Activated CD4-positive, alpha-beta T cell treated with anti-CD3 and anti-CD28 coated beads for 24 hours (primary cell): ENCODE data around the gene PHF1.

Experiments used
- DNase-seq, 2 donors: peaks; one replicate each; pipeline ENCODE4 v3.0.0-alpha.2; 2020; ENCODE audit warnings: low read depth in 2 of 2

Gene PHF1

DNA sequence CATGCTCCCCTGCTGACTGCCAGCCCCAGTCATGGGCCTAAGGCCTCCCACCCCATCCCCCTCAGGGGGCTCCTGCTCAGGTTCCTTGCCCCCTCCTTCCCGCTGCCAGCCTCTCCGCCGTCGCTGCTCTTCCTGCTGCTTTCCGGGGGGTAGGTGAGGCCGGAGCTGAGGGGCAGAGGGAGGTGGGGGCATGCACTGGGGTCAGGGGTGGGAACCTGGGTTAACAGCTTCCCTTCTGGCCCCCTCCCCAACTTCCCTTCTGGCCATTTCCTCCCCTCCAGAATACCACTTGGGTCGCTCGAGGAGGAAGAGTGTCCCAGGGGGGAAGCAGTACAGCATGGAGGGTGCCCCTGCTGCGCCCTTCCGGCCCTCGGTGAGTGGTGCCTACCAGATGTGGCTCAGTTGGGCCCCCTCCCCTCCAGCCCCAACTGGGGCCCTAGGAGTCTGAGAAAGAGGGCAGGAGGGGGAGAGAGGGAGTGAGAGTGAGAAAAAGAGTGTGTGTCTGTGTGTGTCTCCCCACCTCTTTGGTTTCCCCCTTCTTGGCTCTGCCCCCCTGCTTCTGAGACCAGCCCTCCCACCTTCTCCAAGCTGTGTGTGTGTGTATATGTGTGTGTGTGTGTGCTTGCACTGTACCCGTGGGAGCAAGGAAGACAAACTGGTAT, 21.2 kb downstream of the PHF1 start:
- DNase-seq = no peak

DNA sequence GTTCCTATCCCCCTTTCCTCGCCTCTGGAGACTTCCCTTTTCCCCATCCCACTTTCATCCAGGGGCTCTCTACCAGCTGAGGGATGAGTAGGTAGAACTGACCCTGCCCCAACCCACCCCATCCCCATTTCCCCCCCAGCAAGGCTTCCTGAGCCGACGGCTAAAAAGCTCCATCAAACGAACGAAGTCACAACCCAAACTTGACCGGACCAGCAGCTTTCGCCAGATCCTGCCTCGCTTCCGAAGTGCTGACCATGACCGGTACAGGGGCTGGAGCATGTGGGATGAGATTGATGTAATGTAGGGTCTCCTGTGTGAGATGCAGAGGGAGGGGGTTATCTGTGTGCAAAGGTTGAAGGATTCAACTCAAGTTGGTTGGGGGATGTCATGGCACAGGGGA, 21.7 kb downstream of the PHF1 start:
- DNase-seq = no peak

DNA sequence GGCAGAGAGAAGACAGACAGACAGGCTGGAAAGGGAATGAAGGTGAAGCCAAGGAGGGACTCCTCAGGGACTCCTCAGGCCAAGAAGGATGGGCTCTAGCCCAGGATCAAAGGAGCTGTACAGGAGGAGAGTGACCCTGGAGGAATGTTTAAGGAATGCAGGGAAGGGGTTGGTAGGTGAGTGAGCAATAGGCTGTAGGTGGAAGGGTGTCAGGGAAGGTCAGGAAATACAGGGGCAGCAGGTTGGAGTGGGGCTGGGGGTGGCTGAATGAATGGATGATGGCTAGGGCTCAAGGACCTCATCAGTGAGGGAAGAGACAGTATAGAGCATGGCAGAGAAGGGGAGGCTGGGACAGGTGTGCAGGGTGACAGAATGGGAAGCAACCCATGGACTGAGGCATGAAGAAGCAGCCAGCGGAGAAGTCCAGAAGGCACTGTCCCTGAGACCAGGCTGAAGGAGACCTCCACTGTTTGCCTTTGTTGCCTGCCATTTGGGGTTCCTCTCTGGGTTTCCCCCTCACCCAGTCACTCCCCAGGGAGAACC, 22.3 kb downstream of the PHF1 start:
- DNase-seq = no peak

DNA sequence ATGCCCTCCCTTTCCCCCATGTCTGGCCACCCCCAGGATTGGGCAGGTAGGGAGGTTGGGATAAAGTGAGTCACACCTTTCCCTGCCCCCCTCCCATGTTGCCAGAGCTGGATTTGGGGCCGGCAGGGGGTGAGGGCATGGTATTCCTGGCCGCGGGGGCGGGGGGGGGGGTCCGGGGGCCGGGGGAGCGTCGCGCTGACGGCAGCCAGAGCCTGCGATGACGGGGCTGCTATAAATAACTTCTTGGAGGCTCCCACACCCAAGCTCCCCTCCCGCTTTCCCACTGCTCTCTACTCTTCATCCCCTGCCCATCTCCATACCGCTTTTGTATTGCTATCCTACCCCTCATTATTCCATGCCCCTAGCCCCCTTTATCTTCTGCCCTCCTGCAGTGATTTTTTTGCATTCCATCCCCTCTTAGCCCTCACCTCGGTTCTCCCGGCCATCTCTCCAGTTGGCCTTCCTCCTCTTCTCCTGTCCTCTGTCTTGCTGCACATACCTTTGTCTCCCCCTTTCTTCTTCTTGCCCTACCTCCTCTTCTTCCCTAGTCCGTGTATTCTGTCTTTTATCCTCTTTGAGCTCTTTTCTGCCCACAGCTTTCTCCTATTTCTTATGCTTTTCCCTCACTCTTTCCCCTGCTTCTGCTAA, 22.9 kb downstream of the PHF1 start:
- no peak for DNase-seq

DNA sequence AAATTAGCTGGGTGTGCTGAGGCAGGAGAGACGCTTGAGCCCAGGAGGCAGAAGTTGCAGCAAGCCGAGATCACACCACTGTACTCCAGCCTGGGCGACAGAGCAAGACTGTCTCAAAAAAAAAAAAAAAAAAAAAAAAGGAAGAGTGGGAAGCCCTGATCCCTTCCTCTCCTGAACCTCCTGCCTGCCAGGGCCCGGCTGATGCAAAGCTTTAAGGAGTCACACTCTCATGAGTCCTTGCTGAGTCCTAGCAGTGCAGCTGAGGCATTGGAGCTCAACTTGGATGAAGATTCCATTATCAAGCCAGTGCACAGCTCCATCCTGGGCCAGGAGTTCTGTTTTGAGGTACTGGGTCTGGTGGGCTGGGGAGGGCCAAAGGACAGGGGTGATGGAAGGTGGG, 24.1 kb downstream of the PHF1 start:
- DNase-seq = no peak

DNA sequence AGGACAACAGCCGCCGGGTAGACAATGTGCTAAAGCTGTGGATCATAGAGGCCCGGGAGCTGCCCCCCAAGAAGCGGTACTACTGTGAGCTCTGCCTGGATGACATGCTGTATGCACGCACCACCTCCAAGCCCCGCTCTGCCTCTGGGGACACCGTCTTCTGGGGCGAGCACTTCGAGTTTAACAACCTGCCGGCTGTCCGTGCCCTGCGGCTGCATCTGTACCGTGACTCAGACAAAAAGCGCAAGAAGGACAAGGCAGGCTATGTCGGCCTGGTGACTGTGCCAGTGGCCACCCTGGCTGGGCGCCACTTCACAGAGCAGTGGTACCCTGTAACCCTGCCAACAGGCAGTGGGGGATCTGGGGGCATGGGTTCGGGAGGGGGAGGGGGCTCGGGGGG, 26.9 kb downstream of the PHF1 start:
- DNase-seq = no peak

DNA sequence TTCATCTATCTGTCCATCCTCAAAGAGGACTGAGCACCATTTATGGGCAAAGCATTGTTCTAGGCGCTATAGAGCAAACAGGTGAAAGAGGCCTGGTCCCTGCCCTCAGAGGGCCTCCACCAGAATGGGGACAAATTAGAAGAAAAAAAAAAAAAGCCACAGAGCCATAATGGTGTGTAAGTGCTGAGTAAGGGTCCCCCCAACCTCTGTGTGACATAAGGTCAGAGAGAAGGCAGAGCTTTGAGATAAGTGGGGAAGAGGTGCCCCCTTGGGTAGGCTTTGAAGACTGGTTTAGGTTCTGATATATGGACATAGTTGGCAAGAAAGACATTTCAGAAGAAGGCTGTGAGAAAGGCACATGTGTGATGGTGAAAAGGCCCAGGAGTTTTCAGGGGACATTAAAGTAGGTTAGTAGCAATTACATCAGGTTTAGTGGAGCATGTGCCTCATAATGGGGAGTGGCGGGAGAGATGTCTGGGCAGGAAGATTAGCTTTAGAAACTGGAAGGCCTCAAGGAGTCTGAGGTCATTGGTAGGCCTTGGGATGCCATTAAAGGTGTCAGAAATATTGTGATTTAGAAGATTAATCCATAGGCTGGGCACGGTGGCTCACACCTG, 28.3 kb downstream of the PHF1 start:
- DNase-seq = no peak

DNA sequence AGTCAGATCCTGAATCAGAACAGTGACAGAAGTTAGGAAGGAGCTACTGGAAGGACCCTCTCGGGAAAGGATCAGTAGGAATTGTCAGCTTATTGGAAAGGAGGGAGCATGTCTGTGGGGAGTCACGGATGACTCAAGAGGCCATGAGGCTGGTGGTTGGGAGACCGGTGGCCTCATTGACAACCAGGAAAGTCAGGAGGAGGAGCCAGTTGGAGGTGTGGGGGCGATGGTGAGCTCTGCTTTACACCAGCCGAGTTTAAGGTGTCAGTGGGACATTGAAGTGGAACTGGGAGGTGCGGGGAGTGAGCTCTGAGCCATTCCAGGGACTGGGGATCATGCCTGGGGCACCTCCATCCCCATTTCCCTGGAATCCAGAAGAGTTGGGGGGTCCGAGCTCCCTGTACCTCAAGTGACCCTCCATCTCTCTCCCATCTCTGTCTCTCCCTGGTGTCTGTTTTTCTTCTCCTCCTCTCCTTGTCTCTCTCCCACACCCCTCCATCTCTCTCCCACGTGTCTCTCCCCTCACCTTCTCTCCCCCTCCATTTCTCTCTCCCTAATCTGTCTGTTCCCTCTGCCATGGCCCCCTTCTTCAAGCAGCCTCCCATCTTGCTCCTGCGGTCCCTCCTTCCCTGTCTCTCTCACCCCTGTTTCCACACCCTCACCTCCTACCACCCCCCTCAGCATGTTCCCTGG, 29.3 kb downstream of the PHF1 start:
- DNase-seq = no peak

DNA sequence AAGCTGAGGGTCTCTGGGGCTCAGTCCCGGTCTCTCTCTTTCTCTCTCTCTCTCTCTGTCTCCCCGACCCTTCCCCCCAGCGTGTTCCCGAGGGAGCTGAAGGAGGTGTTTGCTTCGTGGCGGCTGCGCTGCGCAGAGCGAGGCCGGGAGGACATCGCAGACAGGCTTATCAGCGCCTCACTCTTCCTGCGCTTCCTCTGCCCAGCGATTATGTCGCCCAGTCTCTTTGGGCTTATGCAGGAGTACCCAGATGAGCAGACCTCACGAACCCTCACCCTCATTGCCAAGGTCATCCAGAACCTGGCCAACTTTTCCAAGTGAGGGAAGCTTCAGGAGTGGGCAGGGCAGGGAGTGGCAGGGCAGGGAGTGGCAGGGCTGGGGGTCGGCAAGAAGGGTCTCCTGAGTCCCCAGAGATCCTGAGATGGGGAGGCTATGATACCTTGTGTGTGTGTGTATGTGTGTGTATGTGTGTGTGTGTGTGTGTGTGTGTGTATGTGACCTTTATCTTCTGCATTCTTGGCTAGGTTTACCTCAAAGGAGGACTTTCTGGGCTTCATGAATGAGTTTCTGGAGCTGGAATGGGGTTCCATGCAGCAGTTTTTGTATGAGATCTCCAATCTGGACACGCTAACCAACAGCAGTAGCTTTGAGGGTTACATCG, 30.0 kb downstream of the PHF1 start:
- DNase-seq = no peak

DNA sequence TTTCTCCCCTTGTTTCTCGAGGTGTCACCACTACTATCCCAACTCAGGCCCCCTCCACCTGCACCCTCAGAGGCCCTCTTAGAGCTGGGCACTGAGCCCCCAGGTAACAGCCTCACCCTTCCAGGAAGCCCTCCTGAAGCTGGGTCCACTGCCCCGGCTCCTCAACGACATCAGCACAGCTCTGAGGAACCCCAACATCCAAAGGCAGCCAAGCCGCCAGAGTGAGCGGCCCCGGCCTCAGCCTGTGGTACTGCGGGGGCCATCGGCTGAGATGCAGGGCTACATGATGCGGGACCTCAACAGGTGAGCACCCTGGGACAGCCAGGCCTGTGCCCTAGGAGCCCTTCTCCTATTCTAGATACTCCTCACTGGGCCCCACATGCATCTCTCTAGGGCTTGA, 30.6 kb downstream of the PHF1 start:
- no peak for DNase-seq

DNA sequence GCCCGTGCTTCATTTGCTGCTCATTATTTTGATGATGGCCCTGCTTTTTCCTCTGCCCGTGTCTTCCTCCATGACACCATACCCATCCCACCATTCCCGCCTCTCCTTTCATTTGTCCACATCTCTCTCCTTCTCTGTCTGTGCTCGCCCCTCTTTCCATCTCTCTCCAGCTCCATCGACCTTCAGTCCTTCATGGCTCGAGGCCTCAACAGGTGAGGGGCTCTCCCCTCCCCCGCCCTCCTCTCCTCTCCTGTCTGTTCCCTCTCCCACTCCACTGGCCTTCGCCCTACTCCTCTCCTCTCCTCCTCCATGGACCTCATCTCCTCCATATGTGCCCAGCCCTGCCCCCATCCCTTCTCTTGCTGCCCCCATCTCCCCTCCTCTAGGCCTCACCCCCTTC, 31.5 kb downstream of the PHF1 start:
- no peak for DNase-seq

DNA sequence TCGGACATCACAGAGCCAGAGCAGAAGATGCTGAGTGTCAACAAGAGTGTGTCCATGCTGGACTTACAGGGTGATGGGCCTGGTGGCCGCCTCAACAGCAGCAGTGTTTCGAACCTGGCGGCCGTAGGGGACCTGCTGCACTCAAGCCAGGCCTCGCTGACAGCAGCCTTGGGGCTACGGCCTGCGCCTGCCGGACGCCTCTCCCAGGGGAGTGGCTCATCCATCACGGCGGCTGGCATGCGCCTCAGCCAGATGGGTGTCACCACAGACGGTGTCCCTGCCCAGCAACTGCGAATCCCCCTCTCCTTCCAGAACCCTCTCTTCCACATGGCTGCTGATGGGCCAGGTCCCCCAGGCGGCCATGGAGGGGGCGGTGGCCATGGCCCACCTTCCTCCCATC, 32.2 kb downstream of the PHF1 start:
- DNase-seq = no peak

DNA sequence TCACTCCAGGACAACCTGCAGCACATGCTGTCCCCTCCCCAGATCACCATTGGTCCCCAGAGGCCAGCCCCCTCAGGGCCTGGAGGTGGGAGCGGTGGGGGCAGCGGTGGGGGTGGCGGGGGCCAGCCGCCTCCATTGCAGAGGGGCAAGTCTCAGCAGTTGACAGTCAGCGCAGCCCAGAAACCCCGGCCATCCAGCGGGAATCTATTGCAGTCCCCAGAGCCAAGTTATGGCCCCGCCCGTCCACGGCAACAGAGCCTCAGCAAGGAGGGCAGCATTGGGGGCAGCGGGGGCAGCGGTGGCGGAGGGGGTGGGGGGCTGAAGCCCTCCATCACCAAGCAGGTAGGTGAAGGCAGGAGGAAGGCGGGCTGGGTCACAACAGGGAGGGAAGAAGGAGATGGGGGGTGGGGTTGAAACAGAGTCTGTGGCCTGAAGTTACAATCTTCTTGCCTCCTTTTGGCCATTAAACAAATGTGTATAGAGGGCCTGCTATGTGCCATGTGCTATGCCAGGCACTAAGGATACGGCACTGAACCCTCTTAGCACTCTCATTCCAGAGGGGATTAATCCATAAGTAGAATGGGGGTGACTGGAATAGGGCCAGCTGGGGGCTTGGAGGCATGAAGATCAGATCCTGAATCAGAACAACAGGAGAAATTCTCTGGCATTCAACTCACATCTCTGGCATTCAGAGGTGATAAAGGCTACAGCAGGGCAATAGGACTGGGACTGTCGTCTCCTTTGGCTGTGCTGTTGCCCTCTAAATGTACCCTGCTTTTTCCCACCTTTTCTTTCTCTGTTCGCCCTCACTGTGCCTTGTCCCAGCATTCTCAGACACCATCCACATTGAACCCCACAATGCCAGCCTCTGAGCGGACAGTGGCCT, 33.0 kb downstream of the PHF1 start:
- no peak for DNase-seq

DNA sequence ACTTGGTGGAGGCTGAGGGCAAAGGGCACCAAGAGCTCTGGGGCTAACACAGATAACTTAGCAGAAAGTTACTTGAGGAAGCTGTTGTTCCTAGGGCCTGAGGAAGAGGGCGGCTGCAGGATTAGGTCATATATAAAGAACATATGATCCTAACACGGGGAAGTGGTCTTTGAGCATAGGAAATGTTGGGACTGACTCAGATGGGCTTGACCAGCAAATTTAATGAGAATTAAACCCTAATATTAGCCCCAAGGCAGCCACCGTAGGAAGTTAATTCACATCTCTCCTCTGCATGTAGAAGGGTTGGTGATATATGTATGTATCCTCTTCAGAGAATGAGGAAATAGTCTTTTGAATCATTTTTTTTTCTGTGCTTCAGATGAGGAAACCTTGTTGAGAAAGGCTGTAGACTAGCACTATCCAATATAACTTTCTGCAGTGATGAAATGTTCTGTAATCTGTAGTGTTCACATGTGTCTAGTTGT, 34.3 kb downstream of the PHF1 start:
- DNase-seq = no peak

DNA sequence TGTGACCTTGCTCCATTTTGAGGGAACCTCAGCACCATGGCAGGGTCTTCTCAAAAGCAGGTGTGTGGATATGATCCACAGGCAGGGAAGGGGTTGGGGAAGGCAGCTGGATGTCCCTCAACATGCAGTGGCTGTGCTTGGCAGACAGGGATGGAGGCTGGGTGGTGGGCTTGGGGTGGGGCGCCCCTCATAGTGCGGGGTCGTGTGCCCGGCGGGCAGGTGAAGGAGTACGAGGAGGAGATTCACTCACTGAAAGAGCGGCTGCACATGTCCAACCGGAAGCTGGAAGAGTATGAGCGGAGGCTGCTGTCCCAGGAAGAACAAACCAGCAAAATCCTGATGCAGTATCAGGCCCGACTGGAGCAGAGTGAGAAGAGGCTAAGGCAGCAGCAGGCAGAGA, 35.5 kb downstream of the PHF1 start:
- DNase-seq = no peak

DNA sequence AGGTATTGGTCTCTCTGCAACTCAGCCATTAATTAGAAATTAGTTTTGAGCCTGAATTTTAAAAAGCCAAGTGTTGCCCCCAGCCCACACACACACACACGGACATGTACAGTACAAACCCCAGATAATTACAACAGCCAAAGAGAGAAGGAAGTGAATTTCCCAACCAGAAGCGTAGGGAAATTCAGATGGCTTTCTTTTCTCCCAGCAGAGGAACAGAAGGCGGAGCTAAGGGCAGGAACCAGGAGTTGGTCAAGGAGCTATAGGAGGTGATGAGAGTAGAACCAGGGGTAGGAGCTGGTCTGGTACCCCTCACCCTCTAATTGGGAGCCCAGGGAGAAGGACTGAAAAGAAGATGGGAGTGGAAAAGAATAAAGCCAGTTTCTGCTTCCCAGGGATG, 39.6 kb downstream of the PHF1 start:
- no peak for DNase-seq

DNA sequence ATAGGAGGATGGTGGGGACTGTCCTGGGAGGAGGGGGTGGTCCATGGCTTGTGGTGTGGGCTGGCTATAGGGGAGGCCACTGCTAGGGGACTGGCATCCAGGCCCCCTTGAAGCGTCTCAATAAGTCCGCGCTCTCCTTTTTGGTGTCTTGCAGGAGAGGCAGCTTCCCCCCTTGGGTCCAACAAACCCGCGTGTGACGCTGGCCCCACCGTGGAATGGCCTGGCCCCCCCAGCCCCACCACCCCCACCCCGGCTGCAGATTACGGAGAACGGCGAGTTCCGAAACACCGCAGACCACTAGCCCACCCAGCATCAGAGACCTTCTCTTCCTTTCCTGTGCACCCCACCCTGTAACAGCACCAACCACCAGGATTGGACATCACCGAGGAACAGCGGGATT, 40.8 kb downstream of the PHF1 start:
- DNase-seq = no peak

DNA sequence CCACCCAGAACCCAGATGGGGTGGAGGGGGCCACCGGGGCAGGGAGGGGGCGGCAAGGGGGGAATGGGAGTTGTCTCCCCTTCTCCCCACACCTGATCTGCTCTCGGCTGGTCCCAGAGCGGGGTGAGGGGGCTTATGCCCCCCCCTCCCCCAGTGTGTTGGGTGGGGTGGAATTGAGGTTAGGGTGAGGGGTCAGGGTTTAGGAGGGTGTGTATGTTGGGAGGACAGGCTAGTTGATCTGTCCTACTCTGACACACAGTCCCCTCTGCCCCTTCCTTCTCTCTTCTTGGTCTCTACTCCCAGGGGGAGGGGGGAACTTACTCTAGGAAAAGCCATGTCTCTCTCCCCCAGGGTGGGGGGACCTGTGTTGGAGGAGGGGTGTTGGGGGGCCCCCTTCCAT, 41.7 kb downstream of the PHF1 start:
- no peak for DNase-seq

DNA sequence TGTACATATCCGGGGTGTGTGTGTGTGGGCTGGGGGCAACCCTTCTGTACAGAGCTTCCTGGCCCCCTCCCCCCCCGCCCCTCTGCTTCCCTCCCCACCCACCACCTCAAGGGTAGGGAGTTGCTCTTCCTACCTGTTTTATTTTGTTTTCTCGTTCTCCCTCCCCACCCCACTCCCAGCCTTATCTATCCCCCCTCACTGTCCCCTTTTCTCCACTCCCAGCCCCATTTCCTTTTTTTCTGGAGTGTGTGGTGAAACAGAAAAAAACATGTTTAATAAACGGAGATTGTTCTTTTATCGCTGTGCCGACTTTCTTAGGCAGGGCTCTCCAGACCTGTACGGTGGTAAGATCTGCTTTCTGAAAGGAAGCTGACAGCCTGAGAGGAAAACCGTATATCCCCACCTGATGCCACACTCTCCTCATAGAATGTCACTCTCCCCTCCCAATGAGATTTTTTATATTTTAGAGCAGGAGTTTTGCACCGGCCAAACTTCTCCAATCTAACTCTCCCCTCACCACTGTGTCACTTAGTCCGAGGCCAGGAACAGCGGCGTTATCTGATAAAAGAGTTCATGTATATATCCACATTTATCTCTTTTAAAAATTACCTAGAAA, 42.7 kb downstream of the PHF1 start:
- no peak for DNase-seq
